KMS-11 (cell line): ENCODE measurements around the gene RERE.

Experiments used
- H2AFZ ChIP-seq: fragments of 200-600 bp; sonication (generic); 2 replicates; pipeline ENCODE4 v1.6.1; 2016; ENCODE audit warnings: antibody characterized with exemption, mixed run types, low read depth
- H3K27ac ChIP-seq: fragments of 200-600 bp; sonication (generic); 2 replicates; pipeline ENCODE4 v1.6.1; 2016; ENCODE audit warnings: mild to moderate bottlenecking, mixed run types
- H3K27me3 ChIP-seq: fragments of 200-600 bp; sonication (generic); 2 replicates; pipeline ENCODE4 v1.6.1; 2017; ENCODE audit warnings: mild to moderate bottlenecking, low read depth, mixed run types, moderate library complexity; ENCODE audit not compliant: insufficient read depth
- H3K36me3 ChIP-seq: fragments of 200-600 bp; sonication (generic); 2 replicates; pipeline ENCODE4 v1.6.1; 2017; ENCODE audit warnings: mild to moderate bottlenecking, mixed run types; ENCODE audit not compliant: insufficient read depth
- H3K4me1 ChIP-seq: fragments of 200-600 bp; sonication (generic); 2 replicates; pipeline ENCODE4 v1.6.1; 2016; ENCODE audit warnings: mild to moderate bottlenecking, low read depth, mixed run types; ENCODE audit not compliant: poor library complexity, severe bottlenecking
- H3K4me2 ChIP-seq: fragments of 200-600 bp; sonication (generic); 2 replicates; pipeline ENCODE4 v1.7.0; 2016; ENCODE audit warnings: mild to moderate bottlenecking, mixed run types
- H3K4me3 ChIP-seq: fragments of 200-600 bp; sonication (generic); IDR thresholded peaks from 2 replicates; pipeline ENCODE4 v1.6.1; 2017; ENCODE audit warnings: low read depth, low read length, mixed read lengths; ENCODE audit not compliant: insufficient read depth
- H3K79me2 ChIP-seq: fragments of 200-600 bp; sonication (generic); 2 replicates; pipeline ENCODE4 v1.6.1; 2016; ENCODE audit warnings: low read depth, mixed run types; ENCODE audit not compliant: insufficient read depth
- H3K9ac ChIP-seq: fragments of 200-600 bp; sonication (generic); 2 replicates; pipeline ENCODE4 v1.6.1; 2016; ENCODE audit warnings: mild to moderate bottlenecking, mixed run types
- H4K20me1 ChIP-seq: fragments of 200-600 bp; sonication (generic); 2 replicates; pipeline ENCODE4 v1.6.1; 2016; ENCODE audit warnings: mild to moderate bottlenecking, mixed run types; ENCODE audit not compliant: insufficient read depth
- CTCF ChIP-seq: fragments of 200-600 bp; sonication (generic); conservative IDR thresholded peaks from 2 replicates; pipeline ENCODE4 v1.6.1; 2017; ENCODE audit warnings: low read depth, mild to moderate bottlenecking, antibody characterized with exemption, low read length, moderate library complexity, mixed read lengths

The RERE gene

GRCh38 chr1:8303141-8303540 lies 514.3 kb downstream of the RERE start:
- Histone ChIP-seq H3K4me3 (no peak overlapping the region), H3K27me3 (no peaks in the 10 kb centered on the region; the same call in 1 of the 2 replicates), H3K9ac (no peak overlapping the region), H3K4me2 (no peak overlapping the region), H3K27ac (no peak overlapping the region), H3K79me2 (no peaks in the 10 kb centered on the region), H3K4me1 (no peaks in the 10 kb centered on the region), H3K36me3 (no peaks in the 10 kb centered on the region), H2AFZ (no peak overlapping the region), H4K20me1 (no peaks in the 10 kb centered on the region)
- TF ChIP-seq CTCF = no peak
